Subcutaneous adipose tissue (tissue), 4 donors: ENCODE measurements around the gene CLDN9. TPM values are rescaled to one million over a fixed set of nuclear protein-coding genes. Genes with fewer than 3 reads are reported as not detected.

Experiments
- CTCF ChIP-seq: fragments of 450-650 bp; IDR thresholded peaks from one replicate; pipeline ENCODE4 v1.5.1; 2016; ENCODE audit warnings: low read depth, mild to moderate bottlenecking, control low read depth, antibody characterized with exemption, moderate library complexity
- total RNA-seq, 4 donors: library from RNA; depleted of rRNA; stranded (reverse); fragments of >200 nt; gene quantifications; one replicate each; pipeline ENCODE4 v1.1.0, GENCODE V29; 2016

Gene CLDN9
- total RNA-seq = 1 to 10 TPM in 1 of 4 donors, not detected in 3; 1.3 TPM

GRCh38 chr16:3012828-3013420 is at the start of gene CLDN9:
Gene CLDN9 (plus strand): TSS chr16:3012923. CDS start chr16:3013363, 440 bp downstream.
- TF ChIP-seq CTCF = no peak

GRCh38 chr16:2963074-2963722 is 49.5 kb upstream of the CLDN9 start:
- no peak for TF ChIP-seq CTCF

GRCh38 chr16:2963723-2964474 is 48.8 kb upstream of the CLDN9 start, which contains the start of gene KREMEN2:
Gene KREMEN2 (plus strand): TSS chr16:2964275. CDS start chr16:2964521, 246 bp downstream.
- no peak for TF ChIP-seq CTCF

DNA sequence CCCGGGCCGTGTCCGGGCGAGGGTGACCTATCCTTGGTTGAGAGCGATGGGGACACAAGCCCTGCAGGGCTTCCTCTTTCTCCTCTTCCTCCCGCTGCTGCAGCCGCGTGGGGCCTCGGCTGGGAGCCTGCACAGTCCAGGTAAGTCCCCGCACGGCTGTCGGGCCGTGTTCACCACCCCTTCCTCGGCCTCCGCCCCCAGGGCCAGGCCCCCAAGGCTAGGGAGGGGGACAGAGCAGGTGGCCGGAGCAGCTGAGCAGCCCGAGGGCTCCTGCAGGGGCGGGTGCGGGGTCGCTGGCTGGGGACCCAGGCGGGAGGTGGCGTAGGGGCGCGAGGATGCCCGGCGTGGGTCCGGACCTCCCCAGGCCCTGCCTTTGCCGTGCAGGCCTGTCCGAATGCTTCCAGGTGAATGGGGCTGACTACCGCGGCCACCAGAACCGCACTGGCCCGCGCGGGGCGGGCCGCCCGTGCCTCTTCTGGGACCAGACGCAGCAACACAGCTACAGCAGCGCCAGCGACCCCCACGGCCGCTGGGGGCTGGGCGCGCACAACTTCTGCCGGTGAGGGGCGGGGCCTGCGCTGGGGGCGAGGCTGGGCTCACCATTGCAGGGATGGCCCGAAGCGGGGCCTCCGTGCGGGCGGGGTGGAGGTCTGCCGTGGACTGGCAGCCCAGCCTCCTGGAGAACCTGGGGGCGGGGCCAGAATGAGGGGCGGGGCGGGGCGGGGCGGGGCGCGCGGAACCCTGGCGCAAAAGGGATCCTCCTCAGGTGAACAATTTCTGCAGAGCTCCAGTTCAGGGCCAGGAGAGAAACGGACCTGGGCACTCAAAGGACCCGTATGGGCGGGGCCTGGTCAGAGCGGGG is 48.0 kb upstream of the CLDN9 start:
- no peak for TF ChIP-seq CTCF

GRCh38 chr16:2966043-2966807 is 46.5 kb upstream of the CLDN9 start:
- TF ChIP-seq CTCF = no peak

GRCh38 chr16:2966808-2967191 is 45.9 kb upstream of the CLDN9 start:
- TF ChIP-seq CTCF = no peak
